HUES48 (cell line): ENCODE data around the gene RASA3.

Experiments used
- H3K27ac ChIP-seq: one replicate; pipeline ENCODE4 v1.7.0; 2013; ENCODE audit warnings: low read depth, low read length, inconsistent platforms
- H3K27me3 ChIP-seq: 2 replicates; pipeline ENCODE4 v1.6.1; 2013; ENCODE audit warnings: mild to moderate bottlenecking, low read length; ENCODE audit not compliant: control insufficient read depth, insufficient read depth
- H3K36me3 ChIP-seq: 2 replicates; pipeline ENCODE4 v1.6.1; 2013; ENCODE audit warnings: low read length; ENCODE audit not compliant: control insufficient read depth, insufficient read depth
- H3K4me1 ChIP-seq: 2 replicates; pipeline ENCODE4 v1.6.1; 2013; ENCODE audit warnings: mild to moderate bottlenecking, low read length; ENCODE audit not compliant: control insufficient read depth, insufficient read depth
- H3K4me3 ChIP-seq: 2 replicates; pipeline ENCODE4 v1.5.1; 2013; ENCODE audit warnings: mild to moderate bottlenecking, low read depth, low read length
- H3K9ac ChIP-seq: 2 replicates; pipeline ENCODE4 v1.6.1; 2013; ENCODE audit warnings: mild to moderate bottlenecking, low read depth, low read length, moderate library complexity
- H3K9me3 ChIP-seq: 2 replicates; pipeline ENCODE4 v1.6.1; 2013; ENCODE audit warnings: low read length; ENCODE audit not compliant: control insufficient read depth, insufficient read depth

The RASA3 gene

GRCh38 chr13:114059946-114060860, 72.2 kb downstream of the RASA3 start:
- Histone ChIP-seq H3K4me1 (peaks cover 9% of the 10 kb centered on the region), H3K9me3 (no peaks in the 10 kb centered on the region), H3K9ac (no peak overlapping the region), H3K27ac (no peak overlapping the region), H3K36me3 (no peaks in the 10 kb centered on the region), H3K4me3 (no peak overlapping the region), H3K27me3 (no peaks in the 10 kb centered on the region)

GRCh38 chr13:114059428-114059827, 73.0 kb downstream of the RASA3 start:
- peaks cover 2% of the 10 kb centered on the region; the same call in 1 of the 2 replicates for H3K4me1 ChIP-seq
- H3K4me3 ChIP-seq = no peak overlapping the region
- H3K36me3 ChIP-seq = no peaks in the 10 kb centered on the region
- no peaks in the 10 kb centered on the region for H3K27me3 ChIP-seq
- H3K9me3 ChIP-seq = no peaks in the 10 kb centered on the region
- no peak overlapping the region for H3K27ac ChIP-seq
- H3K9ac ChIP-seq = no peak overlapping the region

- H3K27me3 ChIP-seq = no peaks in the 10 kb centered on the region
- no peak overlapping the region for H3K4me3 ChIP-seq
- no peak overlapping the region for H3K27ac ChIP-seq
- no peak overlapping the region for H3K9ac ChIP-seq
- H3K36me3 ChIP-seq = no peaks in the 10 kb centered on the region
- H3K9me3 ChIP-seq = no peaks in the 10 kb centered on the region
- H3K4me1 ChIP-seq = no peaks in the 10 kb centered on the region
These were observed 74.2 kb downstream of the RASA3 start for GRCh38 chr13:114058051-114058867.

- no peaks in the 10 kb centered on the region for H3K27me3 ChIP-seq
- no peak overlapping the region for H3K27ac ChIP-seq
- H3K4me3 ChIP-seq = no peak overlapping the region
- H3K9me3 ChIP-seq = no peaks in the 10 kb centered on the region
- no peaks in the 10 kb centered on the region for H3K4me1 ChIP-seq
- no peaks in the 10 kb centered on the region for H3K36me3 ChIP-seq
- H3K9ac ChIP-seq = no peak overlapping the region
These were observed 75.0 kb downstream of the RASA3 start for GRCh38 chr13:114057166-114058050.

GRCh38 chr13:114056205-114057013, 76.0 kb downstream of the RASA3 start:
- Histone ChIP-seq H3K27me3 (no peaks in the 10 kb centered on the region), H3K9ac (no peak overlapping the region), H3K4me3 (no peak overlapping the region), H3K9me3 (no peaks in the 10 kb centered on the region), H3K4me1 (no peaks in the 10 kb centered on the region), H3K27ac (no peak overlapping the region), H3K36me3 (no peaks in the 10 kb centered on the region; the same call in 1 of the 2 replicates)

- no peaks in the 10 kb centered on the region; the same call in 1 of the 2 replicates for H3K36me3 ChIP-seq
These were observed 76.7 kb downstream of the RASA3 start for GRCh38 chr13:114055766-114056165.

GRCh38 chr13:114054830-114055439, 77.5 kb downstream of the RASA3 start:
- no peak overlapping the region for H3K9ac ChIP-seq
- no peaks in the 10 kb centered on the region for H3K4me1 ChIP-seq
- no peak overlapping the region for H3K4me3 ChIP-seq
- H3K9me3 ChIP-seq = no peaks in the 10 kb centered on the region
- H3K36me3 ChIP-seq = no peaks in the 10 kb centered on the region; the same call in 1 of the 2 replicates
- H3K27me3 ChIP-seq = no peaks in the 10 kb centered on the region
- H3K27ac ChIP-seq = no peak overlapping the region

More at GRCh38 chr13:114055766-114056165, 76.7 kb downstream of the RASA3 start:
- Histone ChIP-seq H3K4me1 (no peaks in the 10 kb centered on the region), H3K9ac (no peak overlapping the region), H3K27me3 (no peaks in the 10 kb centered on the region), H3K9me3 (no peaks in the 10 kb centered on the region), H3K27ac (no peak overlapping the region), H3K4me3 (no peak overlapping the region)

GRCh38 chr13:114054264-114054663, 78.2 kb downstream of the RASA3 start:
- H3K9me3 ChIP-seq = no peaks in the 10 kb centered on the region
- H3K36me3 ChIP-seq = no peaks in the 10 kb centered on the region; the same call in 1 of the 2 replicates
- H3K9ac ChIP-seq = no peak overlapping the region
- no peak overlapping the region for H3K4me3 ChIP-seq
- H3K4me1 ChIP-seq = no peaks in the 10 kb centered on the region
- H3K27ac ChIP-seq = no peak overlapping the region
- H3K27me3 ChIP-seq = no peaks in the 10 kb centered on the region

GRCh38 chr13:114053026-114053425, 79.4 kb downstream of the RASA3 start:
- no peaks in the 10 kb centered on the region for H3K9me3 ChIP-seq
- no peaks in the 10 kb centered on the region; the same call in 1 of the 2 replicates for H3K36me3 ChIP-seq
- H3K4me1 ChIP-seq = no peaks in the 10 kb centered on the region
- H3K27ac ChIP-seq = no peak overlapping the region
- no peaks in the 10 kb centered on the region for H3K27me3 ChIP-seq
- H3K9ac ChIP-seq = no peak overlapping the region
- no peak overlapping the region for H3K4me3 ChIP-seq
